ENCODE results near the gene COL1A1.
A peak's percentile ranks its signal among the peaks of the same experiment; 100 is the strongest.

Gene COL1A1

GRCh38 chr17:50181591-50182560 lies 19.6 kb downstream of the COL1A1 start:
- no peak for DNase-seq (ENCODE audit: low read depth)
- no peak overlapping the region for H3K4me3 ChIP-seq (ENCODE audit: low read depth, low read length)
- TF ChIP-seq, protein P1, sequence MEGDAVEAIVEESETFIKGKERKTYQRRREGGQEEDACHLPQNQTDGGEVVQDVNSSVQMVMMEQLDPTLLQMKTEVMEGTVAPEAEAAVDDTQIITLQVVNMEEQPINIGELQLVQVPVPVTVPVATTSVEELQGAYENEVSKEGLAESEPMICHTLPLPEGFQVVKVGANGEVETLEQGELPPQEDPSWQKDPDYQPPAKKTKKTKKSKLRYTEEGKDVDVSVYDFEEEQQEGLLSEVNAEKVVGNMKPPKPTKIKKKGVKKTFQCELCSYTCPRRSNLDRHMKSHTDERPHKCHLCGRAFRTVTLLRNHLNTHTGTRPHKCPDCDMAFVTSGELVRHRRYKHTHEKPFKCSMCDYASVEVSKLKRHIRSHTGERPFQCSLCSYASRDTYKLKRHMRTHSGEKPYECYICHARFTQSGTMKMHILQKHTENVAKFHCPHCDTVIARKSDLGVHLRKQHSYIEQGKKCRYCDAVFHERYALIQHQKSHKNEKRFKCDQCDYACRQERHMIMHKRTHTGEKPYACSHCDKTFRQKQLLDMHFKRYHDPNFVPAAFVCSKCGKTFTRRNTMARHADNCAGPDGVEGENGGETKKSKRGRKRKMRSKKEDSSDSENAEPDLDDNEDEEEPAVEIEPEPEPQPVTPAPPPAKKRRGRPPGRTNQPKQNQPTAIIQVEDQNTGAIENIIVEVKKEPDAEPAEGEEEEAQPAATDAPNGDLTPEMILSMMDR (IDR thresholded peaks at IDR 0.05; ENCODE audit: low read depth, low read length, missing control alignments), result no peak

DNA sequence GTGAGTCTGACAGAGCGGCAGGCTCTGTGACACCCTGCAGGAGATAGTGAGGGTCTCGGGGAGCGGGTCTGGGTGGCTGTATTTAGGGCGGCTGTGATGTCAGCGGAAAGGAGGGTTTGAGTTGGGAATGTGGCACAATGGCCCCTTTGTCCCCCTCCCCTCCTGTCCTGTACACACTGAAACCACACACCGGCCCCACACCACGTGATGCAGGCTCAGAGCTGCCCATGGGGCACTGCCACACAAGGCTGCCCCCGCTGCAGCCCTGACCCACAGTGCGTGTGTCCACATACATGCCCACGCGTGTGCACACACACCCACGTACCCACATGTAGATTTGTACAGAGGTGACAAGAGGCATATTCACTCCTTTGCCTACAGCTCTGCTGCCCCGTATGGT lies 20.3 kb downstream of the COL1A1 start:
- DNase-seq (ENCODE audit: low read depth), result no peak
- H3K4me3 ChIP-seq (ENCODE audit: low read depth, low read length), result no peak overlapping the region
- TF ChIP-seq, protein P1 (IDR thresholded peaks at IDR 0.05; ENCODE audit: low read depth, low read length, missing control alignments), result no peak

DNA sequence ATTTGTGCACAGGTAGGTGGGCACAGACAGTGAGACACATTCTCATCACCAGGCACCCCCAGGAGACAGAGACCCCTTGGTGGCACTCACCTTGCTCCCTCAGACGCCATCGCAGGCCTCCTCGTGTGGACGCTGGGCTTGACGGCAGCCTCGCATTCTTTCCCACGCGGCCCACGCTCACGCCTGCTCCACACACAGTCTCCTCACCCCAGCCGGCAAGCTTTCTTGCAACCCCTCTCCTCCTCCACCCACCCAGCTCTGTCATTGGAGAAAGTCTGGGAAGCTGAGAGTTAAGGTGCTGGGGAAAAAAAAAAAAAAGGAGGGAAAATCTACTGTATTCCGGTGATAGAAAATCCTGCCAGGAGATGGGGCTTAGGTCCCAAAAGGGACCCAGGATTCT lies 20.8 kb downstream of the COL1A1 start:
- TF ChIP-seq, protein P1 (IDR thresholded peaks at IDR 0.05; ENCODE audit: low read depth, low read length, missing control alignments), result no peak
- DNase-seq (ENCODE audit: low read depth), result no peak
- H3K4me3 ChIP-seq (ENCODE audit: low read depth, low read length), result no peak overlapping the region

DNA sequence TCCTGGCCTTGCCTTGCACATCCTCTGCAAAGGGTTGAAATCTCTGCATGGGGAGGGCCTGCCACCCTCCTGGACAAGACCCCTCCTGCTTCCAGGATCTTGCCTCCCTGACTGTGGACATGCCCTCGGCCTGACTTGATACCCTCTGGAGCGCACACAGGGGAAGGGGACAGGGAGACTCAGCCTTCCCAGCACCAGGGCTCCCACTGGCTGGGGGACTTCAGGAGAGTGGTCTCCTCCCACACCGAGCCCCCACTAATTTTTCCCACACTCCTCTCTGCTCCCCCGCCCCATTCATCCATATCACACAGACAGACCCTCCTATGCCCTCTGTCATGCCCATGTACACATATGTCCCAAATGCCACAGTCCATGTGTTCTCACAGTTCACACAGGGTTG lies 21.3 kb downstream of the COL1A1 start:
- DNase-seq (ENCODE audit: low read depth), result no peak
- no peak overlapping the region for H3K4me3 ChIP-seq (ENCODE audit: low read depth, low read length)
- TF ChIP-seq, protein P1 (IDR thresholded peaks at IDR 0.05; ENCODE audit: low read depth, low read length, missing control alignments), result no peak

DNA sequence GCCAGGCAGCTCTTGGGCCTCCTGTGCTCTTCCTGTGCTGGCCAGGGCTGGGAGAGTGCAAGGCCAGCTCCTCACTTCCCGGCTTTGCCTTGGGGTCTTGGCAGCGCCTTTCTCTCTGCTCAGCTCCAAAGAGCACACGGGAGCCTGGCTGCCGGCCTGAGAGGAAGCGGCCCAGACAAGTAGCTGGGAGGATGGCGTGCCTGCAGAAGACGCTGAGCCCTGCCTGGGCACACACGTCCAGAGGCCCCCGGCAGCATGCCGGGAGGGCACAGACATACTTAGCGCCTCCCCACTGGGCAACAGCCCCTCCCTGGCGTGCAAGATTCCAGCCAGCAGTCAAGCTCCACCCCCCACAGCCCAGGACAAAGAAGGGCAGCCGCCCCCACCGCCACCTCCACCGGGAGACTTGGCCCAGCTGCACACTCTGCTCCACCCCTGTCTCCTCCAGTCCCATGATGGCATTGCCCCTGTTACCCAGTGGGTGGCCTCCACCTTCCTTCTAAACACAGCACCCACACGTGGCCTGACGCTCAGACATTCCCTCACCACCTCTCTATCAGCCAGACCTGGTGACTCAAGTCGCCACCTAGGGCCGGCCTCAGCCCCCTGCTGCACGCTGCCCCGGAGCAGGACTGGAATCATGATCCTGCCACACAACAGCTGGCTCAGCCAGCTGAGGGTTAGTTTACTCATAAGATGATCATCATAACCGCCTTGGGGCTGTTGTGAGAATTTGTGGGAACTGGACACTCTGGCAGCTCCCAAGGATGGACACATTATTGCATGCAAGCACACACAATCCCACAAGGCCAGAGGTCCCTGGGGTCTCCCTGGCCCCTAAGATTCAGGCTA lies 23.2 kb downstream of the COL1A1 start:
- no peak for DNase-seq (ENCODE audit: low read depth)
- no peak overlapping the region for H3K4me3 ChIP-seq (ENCODE audit: low read depth, low read length)
- TF ChIP-seq, protein P1 (IDR thresholded peaks at IDR 0.05; ENCODE audit: low read depth, low read length, missing control alignments), result peak; percentile 65

DNA sequence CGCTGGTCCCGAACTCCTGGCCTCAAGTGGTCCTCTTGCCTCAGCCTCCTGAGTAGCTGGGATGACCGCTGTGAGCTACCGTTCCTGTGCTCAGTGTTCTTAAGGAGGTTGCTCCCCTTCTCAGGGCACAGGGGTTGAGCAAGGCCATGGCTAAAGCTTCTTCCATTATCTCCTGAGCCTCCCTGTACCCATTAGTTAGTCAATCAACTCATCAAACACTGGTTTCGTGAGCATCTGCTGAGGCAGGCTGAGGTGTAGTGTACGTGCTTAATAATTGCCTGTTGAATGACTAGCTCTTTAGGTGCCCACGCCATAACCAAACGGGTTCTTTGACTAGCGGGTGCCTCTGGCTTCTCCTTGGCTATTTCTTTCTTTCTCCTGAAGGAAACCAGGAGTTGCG lies 24.0 kb downstream of the COL1A1 start:
- DNase-seq (ENCODE audit: low read depth), result no peak
- TF ChIP-seq, protein P1 (IDR thresholded peaks at IDR 0.05; ENCODE audit: low read depth, low read length, missing control alignments), result no peak
- H3K4me3 ChIP-seq (ENCODE audit: low read depth, low read length), result no peak overlapping the region
